KMS-11 (cell line): ENCODE measurements around the gene INTS15.

Experiments used
- H2AFZ ChIP-seq: fragments of 200-600 bp; sonication (generic); 2 replicates; pipeline ENCODE4 v1.6.1; 2016; ENCODE audit warnings: antibody characterized with exemption, mixed run types, low read depth
- H3K27ac ChIP-seq: fragments of 200-600 bp; sonication (generic); 2 replicates; pipeline ENCODE4 v1.6.1; 2016; ENCODE audit warnings: mild to moderate bottlenecking, mixed run types
- H3K27me3 ChIP-seq: fragments of 200-600 bp; sonication (generic); 2 replicates; pipeline ENCODE4 v1.6.1; 2017; ENCODE audit warnings: mild to moderate bottlenecking, low read depth, mixed run types, moderate library complexity; ENCODE audit not compliant: insufficient read depth
- H3K36me3 ChIP-seq: fragments of 200-600 bp; sonication (generic); 2 replicates; pipeline ENCODE4 v1.6.1; 2017; ENCODE audit warnings: mild to moderate bottlenecking, mixed run types; ENCODE audit not compliant: insufficient read depth
- H3K4me1 ChIP-seq: fragments of 200-600 bp; sonication (generic); 2 replicates; pipeline ENCODE4 v1.6.1; 2016; ENCODE audit warnings: mild to moderate bottlenecking, low read depth, mixed run types; ENCODE audit not compliant: poor library complexity, severe bottlenecking
- H3K4me2 ChIP-seq: fragments of 200-600 bp; sonication (generic); 2 replicates; pipeline ENCODE4 v1.7.0; 2016; ENCODE audit warnings: mild to moderate bottlenecking, mixed run types
- H3K4me3 ChIP-seq: fragments of 200-600 bp; sonication (generic); IDR thresholded peaks from 2 replicates; pipeline ENCODE4 v1.6.1; 2017; ENCODE audit warnings: low read depth, low read length, mixed read lengths; ENCODE audit not compliant: insufficient read depth
- H3K79me2 ChIP-seq: fragments of 200-600 bp; sonication (generic); 2 replicates; pipeline ENCODE4 v1.6.1; 2016; ENCODE audit warnings: low read depth, mixed run types; ENCODE audit not compliant: insufficient read depth
- H3K9ac ChIP-seq: fragments of 200-600 bp; sonication (generic); 2 replicates; pipeline ENCODE4 v1.6.1; 2016; ENCODE audit warnings: mild to moderate bottlenecking, mixed run types
- H4K20me1 ChIP-seq: fragments of 200-600 bp; sonication (generic); 2 replicates; pipeline ENCODE4 v1.6.1; 2016; ENCODE audit warnings: mild to moderate bottlenecking, mixed run types; ENCODE audit not compliant: insufficient read depth
- CTCF ChIP-seq: fragments of 200-600 bp; sonication (generic); conservative IDR thresholded peaks from 2 replicates; pipeline ENCODE4 v1.6.1; 2017; ENCODE audit warnings: low read depth, mild to moderate bottlenecking, antibody characterized with exemption, low read length, moderate library complexity, mixed read lengths

INTS15 gene

GRCh38 chr7:6650086-6650485 lies 60.3 kb downstream of the INTS15 start:
- H4K20me1 ChIP-seq, result no peaks in the 10 kb centered on the region
- H2AFZ ChIP-seq, result no peak overlapping the region
- H3K4me2 ChIP-seq, result no peak overlapping the region
- no peaks in the 10 kb centered on the region; the same call in 1 of the 2 replicates for H3K36me3 ChIP-seq
- no peaks in the 10 kb centered on the region for H3K4me1 ChIP-seq
- no peaks in the 10 kb centered on the region for H3K79me2 ChIP-seq
- no peaks in the 10 kb centered on the region for H3K27me3 ChIP-seq
- TF ChIP-seq CTCF, result no peak
- no peak overlapping the region for H3K27ac ChIP-seq
- H3K9ac ChIP-seq, result no peak overlapping the region
- H3K4me3 ChIP-seq, result no peak overlapping the region

GRCh38 chr7:6650521-6651011 lies 60.7 kb downstream of the INTS15 start:
- no peak overlapping the region for H3K4me2 ChIP-seq
- H3K79me2 ChIP-seq, result no peaks in the 10 kb centered on the region
- H3K9ac ChIP-seq, result no peak overlapping the region
- H4K20me1 ChIP-seq, result no peaks in the 10 kb centered on the region
- H3K27ac ChIP-seq, result no peak overlapping the region
- no peaks in the 10 kb centered on the region; the same call in 1 of the 2 replicates for H3K36me3 ChIP-seq
- no peak overlapping the region for H3K4me3 ChIP-seq
- H2AFZ ChIP-seq, result no peak overlapping the region
- H3K4me1 ChIP-seq, result no peaks in the 10 kb centered on the region
- H3K27me3 ChIP-seq, result no peaks in the 10 kb centered on the region
- no peak for TF ChIP-seq CTCF

GRCh38 chr7:6651851-6652445 lies 62.1 kb downstream of the INTS15 start:
- no peak overlapping the region for H3K4me2 ChIP-seq

GRCh38 chr7:6652446-6653011 lies 62.7 kb downstream of the INTS15 start:
- H3K27me3 ChIP-seq, result no peaks in the 10 kb centered on the region
- no peak overlapping the region for H2AFZ ChIP-seq
- H3K36me3 ChIP-seq, result no peaks in the 10 kb centered on the region; the same call in 1 of the 2 replicates
- no peak overlapping the region for H3K4me2 ChIP-seq
- no peak overlapping the region for H3K4me3 ChIP-seq
- TF ChIP-seq CTCF, result no peak
- no peaks in the 10 kb centered on the region for H4K20me1 ChIP-seq
- no peaks in the 10 kb centered on the region for H3K79me2 ChIP-seq
- no peaks in the 10 kb centered on the region for H3K4me1 ChIP-seq
- no peak overlapping the region for H3K27ac ChIP-seq
- H3K9ac ChIP-seq, result no peak overlapping the region

More at GRCh38 chr7:6651851-6652445, 62.1 kb downstream of the INTS15 start:
- H3K27ac ChIP-seq, result no peak overlapping the region
- no peak overlapping the region for H2AFZ ChIP-seq
- no peaks in the 10 kb centered on the region for H3K27me3 ChIP-seq
- TF ChIP-seq CTCF, result no peak
- H3K4me3 ChIP-seq, result no peak overlapping the region
- H3K4me1 ChIP-seq, result no peaks in the 10 kb centered on the region
- no peaks in the 10 kb centered on the region for H3K79me2 ChIP-seq
- H3K36me3 ChIP-seq, result no peaks in the 10 kb centered on the region; the same call in 1 of the 2 replicates
- H4K20me1 ChIP-seq, result no peaks in the 10 kb centered on the region
- no peak overlapping the region for H3K9ac ChIP-seq
